ENCODE results near the gene PARP8.
"Not testable (repeated sequence)": the region's sequence is repeated elsewhere in the genome, so short reads cannot be mapped to it uniquely, and the experiment has no call there.

Gene PARP8

DNA sequence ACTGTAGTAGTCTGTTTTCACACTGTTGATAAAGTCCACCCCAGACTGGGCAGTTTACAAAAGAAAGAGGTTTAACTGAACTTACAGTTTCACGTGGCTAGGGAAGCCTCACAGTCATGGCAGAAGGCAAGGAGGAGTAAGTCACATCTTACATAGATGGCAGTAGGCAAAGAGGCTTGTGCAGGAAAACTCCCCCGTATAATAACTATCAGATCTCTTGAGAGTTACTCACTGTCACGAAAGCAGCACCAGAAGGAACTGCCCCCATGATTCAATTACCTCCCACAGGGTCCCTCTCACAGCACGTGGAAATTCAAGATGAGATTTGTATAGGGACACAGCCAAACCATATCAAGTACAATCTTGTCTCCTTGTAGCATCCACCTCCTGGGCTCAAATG, 21.1 kb downstream of the PARP8 start:
- no peak for DNase-seq

DNA sequence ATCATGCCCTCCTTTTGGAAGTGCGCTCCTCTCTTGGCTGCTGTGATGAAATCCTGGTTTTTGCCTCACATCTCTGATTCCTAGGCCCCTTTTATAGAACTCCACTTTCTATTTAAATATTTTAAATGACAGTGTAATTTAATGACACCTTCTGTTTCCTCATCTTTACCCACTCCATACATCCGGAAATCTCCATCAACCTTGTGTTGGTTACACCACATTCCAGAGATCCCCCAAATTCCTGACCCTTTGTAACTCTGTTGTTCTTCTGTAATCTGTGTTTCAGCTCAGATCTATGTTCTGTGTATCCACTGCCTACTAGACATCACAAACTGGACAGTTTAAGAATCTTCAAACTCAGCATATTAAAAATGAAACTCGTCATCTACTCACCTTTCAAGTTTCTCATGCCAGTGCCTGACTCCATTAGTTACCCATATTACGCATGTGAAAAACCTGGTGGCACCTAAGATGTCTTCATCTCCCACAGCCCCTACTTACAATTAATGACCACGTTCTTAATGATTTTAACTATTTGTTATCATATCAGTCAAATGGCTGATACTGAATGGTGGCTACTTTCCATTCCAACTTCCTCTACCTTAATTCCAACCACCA, 25.1 kb downstream of the PARP8 start:
- DNase-seq: no peak

DNA sequence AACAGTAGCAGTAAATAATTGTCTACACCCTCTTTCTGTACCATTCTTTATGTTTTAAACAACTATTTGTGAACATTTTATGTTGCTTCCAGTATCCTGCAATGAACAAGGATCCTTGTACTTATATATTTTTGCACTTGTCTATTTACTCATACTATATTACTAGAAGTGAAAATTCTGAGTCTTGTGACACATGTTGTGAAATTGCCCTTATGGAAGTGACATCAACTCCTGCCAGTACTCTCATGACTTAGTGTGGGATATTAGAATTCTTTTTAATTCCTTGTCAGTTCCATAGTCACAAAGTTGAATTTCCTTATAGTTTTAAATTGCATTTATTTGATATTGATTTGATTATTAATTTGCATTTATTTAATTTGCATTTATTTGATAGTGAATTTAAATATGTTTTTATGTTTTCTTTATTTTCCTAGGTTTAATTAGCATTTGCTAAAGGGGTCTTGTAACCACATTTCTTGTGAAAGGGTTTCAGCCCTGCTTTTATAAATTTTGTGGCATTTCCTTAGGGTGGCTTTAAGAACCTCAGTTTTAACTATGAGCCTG, 27.7 kb downstream of the PARP8 start:
- DNase-seq: no peak

GRCh38 chr5:50694626-50695025, 28.2 kb downstream of the PARP8 start:
- not testable (repeated sequence) for DNase-seq

DNA sequence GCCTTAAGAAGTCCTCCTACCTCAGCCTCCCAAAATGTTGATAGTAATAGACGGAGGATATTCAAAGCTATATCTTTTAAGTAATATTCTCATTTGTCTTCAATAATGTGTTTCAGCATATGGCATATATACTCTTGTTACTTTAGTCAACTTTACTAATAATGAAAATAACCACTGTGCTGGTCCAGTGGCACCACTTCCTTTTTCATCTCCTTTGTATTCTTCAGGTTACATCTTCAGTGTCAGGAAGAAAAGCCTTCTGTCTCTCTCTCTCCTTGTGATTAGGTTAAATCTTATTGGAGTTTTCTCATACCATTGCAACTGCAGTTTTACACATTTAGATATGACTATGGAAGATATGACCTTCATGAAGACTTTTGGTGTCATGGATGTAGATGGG, 31.3 kb downstream of the PARP8 start:
- DNase-seq: no peak

- DNase-seq: no peak
Observed at GRCh38 chr5:50699737-50700136, 33.3 kb downstream of the PARP8 start.

- DNase-seq: no peak
Observed at GRCh38 chr5:50700706-50701105, 34.3 kb downstream of the PARP8 start.

GRCh38 chr5:50702615-50703366, 36.4 kb downstream of the PARP8 start:
- no peak for DNase-seq

DNA sequence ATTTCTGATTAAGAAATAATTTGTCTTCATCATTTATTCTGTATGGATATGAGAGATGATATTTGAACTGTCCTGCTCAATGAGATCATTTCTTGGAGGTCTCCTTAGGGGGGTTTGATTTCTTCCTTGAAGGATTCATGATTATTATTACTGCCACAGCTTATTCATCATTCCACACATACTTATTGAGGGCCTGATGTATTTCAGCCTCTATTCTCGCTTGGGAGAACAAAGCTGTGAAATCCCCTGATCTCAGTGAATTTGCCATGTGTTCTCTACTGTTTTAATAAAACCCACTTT, 36.9 kb downstream of the PARP8 start:
- no peak for DNase-seq

DNA sequence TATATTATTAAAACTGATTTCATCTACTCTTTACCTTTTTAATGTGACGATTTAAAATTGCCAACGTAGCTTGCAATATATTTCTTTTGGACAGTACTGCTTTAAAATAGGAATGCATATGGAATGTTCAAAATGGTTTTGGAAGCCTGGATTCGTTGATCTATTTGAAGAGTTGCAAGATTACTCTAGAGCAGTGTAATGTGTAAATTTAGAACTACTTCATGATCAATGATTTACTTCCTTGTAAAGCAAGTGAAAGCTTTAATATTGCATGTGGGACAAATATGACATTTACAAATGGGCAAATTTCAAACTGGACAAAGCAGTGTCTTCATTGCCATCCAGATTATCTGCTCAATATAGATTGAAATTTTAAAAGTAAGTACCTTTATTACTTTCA, 38.3 kb downstream of the PARP8 start:
- DNase-seq: no peak

- no peak for DNase-seq
Observed at GRCh38 chr5:50709471-50709870, 43.0 kb downstream of the PARP8 start.

GRCh38 chr5:50710838-50711237, 44.4 kb downstream of the PARP8 start:
- no peak for DNase-seq

- DNase-seq: no peak
Observed at GRCh38 chr5:50711280-50711679, 44.8 kb downstream of the PARP8 start.

DNA sequence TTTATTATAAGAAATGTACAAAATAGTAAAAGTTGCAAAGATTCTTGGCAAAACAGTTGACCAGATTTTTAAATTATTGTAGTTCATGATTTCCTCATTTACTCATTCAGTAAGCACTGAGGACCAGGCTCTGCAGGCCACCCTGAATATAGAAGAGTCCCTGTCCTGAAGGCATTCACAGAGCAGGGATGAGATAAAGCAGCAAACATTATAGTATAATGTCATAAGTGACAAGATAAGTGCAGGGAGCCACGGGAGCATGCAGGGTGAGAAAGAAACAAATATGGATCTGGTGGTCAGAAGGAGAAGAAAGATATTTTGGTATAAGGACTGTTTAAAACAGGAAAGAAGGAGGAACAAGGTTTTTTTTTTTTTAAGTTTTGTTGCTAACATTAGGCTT, 46.0 kb downstream of the PARP8 start:
- no peak for DNase-seq

DNA sequence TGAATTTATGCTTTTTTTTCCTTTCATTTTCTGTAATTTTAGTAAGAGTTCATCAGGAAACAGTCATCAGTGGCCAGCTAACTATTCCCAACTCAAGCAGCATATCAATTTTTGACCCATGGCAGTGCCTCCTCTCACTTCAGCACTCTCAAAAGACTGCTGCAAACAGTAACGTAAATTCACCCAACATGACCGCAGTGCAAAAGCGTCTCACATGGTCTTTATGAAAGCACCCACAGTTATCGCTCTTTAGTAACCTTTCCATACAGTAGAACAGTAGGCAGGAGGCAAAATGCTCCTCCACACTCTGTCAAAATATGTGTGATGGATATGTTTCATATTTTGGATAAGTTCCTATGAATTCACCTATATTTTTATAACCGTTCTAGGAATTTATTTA, 48.6 kb downstream of the PARP8 start:
- DNase-seq: no peak

- DNase-seq: no peak
Observed at GRCh38 chr5:50716134-50716533, 49.7 kb downstream of the PARP8 start.

DNA sequence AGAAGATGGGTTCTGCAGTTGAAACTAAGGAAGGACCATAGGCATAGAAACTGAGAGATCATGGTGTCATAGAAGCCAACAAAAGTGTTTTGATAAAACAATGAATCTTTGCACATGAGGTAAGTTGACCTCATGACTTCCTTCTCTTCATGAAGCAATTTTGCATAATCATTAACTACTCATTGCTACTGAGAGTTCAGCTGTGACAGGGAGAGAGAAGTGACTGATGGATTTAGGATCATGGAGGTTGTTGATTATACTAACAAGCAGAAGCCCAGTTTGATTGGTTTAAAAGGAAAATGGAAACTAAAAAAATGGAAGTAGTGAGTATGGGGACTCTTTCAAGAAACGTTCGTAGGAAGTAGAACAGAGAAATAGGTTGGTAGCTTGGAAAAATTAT, 51.2 kb downstream of the PARP8 start:
- DNase-seq: no peak

DNA sequence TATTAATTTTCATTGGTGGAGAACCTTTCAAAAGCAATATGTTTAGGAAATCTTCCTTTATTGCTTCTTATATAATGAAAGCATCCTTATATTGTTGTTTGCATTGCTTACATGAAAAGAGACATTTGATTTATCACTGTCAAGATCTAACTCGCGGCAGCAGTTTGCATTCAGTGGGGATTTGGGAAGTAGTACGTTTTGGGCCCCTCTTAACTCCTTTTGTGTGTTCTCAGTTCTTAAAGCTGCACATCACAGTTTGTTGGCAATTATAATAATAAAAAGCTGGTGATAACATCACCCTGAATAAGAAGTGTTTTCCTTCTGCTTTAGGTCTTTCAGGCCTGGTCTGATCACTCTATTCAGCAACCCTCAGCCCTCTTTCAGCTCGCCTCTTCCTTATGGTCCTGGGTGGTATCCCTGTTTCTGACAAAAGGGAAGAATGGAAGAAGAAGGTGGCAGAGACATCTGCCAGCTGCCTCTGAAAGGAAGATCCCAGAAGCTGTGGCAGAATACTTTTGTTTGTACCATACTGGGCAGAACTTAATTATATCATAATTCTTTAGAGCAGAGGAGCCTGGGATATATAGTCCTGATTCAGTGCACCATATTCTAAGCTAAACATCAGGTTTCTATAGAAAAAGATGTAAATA, 53.7 kb downstream of the PARP8 start:
- no peak for DNase-seq

DNA sequence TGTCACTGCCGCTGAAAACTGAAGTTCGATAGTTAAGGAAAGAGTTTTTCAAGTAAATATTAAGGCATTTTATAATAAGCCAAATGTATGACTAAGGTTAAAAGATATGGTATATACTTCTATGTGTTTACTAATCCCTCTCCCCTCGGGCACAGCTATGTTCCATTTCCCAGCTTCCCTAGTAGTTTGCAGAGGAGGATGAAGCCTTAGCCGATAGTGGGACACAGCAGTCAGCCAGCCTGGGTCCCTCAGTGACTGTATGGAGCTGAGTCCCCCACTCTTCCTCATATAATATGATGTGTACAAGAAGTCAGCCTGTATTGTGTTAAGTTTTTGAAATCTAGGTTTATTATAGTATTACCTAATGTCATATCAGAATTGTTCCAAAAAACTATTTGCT, 55.8 kb downstream of the PARP8 start:
- no peak for DNase-seq

- no peak for DNase-seq
Observed at GRCh38 chr5:50724262-50724661, 57.8 kb downstream of the PARP8 start.

DNA sequence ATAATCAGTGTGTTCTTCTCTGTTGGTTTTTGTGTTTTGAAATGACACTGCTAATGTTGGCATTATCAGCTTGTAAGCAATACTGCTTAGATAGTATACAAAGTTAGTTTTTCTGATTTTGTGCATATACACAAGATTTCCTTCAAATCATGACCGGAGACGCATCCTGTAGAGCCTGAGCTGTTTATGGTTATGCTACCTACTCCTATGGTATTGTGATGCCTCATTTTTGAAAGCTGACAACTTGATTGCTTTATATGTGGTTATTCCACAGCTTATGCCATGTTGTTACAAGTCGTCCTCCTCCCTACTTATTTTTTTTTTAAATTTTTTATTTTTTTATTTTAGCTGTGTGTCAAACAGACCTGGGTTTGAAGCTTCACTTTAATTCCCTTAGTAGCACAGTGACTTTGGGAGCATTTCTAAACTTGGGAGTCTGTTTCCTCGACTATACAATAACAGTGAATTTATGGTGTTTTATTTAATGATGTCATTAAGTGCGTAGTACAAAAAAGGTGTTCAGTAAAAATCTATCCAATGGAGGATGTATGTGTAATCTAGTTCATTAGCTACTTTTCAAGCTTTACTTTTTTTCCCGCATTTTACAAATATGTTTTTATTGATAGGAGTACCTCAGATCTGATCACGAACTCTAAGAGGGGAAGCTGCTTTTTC, 59.5 kb downstream of the PARP8 start:
- no peak for DNase-seq

- no peak for DNase-seq
Observed at GRCh38 chr5:50726475-50727148, 60.2 kb downstream of the PARP8 start.

DNA sequence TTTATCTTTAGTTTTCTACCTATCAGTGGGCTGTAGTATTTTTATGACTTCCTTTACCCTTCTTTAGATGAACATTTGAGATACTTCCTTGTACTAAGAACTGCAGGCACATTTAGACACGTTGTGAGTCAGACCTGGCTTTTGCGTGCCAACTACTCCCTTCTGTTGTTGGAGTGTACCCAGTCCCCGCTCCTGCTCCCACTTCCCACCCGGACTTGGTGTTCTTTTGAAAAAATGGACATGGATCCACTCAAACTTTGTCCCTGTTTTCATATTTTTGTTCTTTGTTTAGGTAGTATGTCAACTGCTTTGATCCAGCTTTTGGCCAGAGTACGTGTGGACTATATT, 60.7 kb downstream of the PARP8 start:
- DNase-seq: no peak
